Epidermal melanocyte (primary cell): Measurements from ENCODE around the gene UMAD1.
"Not testable (repeated sequence)": the region's sequence is repeated elsewhere in the genome, so short reads cannot be mapped to it uniquely, and the experiment has no call there.

Experiments
- DNase-seq: peaks from one replicate; pipeline ENCODE4 v3.0.0; 2011; ENCODE audit warnings: low spot score; ENCODE audit not compliant: insufficient read length

Gene UMAD1

DNA sequence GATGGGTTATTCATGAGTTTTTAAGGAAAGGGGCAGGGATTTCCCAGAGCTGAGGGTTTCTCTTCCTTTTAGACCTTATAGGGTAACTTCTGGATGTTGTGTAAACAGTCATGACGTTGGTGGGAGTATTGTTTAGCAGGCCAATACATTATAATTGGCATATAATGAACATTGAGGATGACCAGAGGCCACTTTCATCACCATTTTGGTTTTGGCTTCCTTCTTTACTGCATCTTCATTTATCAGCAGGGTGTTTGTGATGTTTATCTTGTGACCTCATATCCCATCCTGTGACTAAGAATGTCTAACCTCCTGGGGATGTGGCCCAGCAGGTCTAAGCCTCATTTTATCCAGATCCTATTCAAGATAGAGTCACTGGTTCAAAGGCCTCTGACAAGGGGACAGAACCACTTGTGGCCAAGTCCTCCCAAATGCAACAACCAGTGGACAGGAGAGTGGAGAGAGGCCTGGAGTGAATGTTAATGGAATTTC, 155.1 kb downstream of the UMAD1 start:
- no peak for DNase-seq

- DNase-seq = no peak
Observed at GRCh38 chr7:7798510-7798909, 158.0 kb downstream of the UMAD1 start.

- no peak for DNase-seq
Observed at GRCh38 chr7:7799138-7799537, 158.6 kb downstream of the UMAD1 start.

- DNase-seq = no peak
Observed at GRCh38 chr7:7802531-7802930, 162.0 kb downstream of the UMAD1 start.

- no peak for DNase-seq
Observed at GRCh38 chr7:7803715-7804178, 163.2 kb downstream of the UMAD1 start.

DNA sequence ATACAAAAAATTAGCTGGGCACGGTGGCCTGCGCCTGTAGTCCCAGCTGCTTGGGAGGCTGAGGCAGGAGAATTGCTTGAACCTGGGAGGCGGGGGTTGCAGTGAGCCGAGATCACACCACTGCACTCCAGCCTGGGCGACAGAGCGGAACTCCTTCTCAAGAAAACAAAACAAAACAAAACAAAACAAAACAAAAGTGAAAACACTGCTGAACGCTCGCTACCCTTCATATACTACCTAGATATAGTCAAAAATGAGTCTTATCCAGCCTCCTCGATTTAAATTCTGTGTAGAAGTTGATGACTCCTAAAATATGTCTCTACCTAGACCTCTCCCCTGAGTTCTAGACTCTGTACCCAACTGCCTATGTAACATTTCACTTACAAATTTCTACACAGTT, 164.3 kb downstream of the UMAD1 start:
- not testable (repeated sequence) for DNase-seq

GRCh38 chr7:7805511-7806153, 165.1 kb downstream of the UMAD1 start:
- DNase-seq = no peak

DNA sequence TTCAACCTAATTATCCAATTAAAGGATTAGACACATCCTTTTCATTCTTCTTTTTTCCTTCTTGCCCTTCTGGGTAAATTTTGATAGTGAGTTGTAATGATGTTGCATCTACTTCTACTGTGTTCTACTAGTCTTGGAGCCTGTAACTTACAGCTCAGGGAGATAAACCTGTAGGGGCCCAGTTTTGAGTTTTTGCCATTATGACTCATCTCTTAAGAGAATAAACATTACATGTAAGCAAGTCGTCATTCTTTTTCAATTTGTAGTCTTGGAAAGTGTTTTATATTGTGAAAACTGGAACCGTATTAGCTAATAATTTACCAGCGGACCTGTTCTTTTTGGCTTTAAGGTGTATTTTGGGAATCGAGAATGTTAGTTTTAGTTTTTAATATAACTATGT, 167.6 kb downstream of the UMAD1 start:
- DNase-seq = no peak

- no peak for DNase-seq
Observed at GRCh38 chr7:7808626-7809025, 168.1 kb downstream of the UMAD1 start.

DNA sequence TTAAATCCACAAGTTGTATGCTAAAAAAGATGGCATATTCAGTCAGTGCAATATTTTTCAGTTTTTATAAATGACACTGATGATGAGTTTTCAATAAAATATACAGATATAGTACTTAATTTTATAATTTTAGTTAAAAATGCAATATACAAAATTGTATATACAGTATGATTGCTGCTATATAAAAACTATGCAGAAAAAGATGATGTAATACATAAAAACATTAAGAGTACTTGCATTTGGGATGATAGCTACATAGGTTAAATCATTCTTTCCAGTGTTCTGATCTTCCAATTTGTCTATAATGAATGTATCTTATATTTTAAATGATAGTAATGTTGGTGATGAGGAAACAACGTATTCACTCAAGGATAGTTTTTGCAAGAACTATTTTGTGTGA, 169.8 kb downstream of the UMAD1 start:
- no peak for DNase-seq

DNA sequence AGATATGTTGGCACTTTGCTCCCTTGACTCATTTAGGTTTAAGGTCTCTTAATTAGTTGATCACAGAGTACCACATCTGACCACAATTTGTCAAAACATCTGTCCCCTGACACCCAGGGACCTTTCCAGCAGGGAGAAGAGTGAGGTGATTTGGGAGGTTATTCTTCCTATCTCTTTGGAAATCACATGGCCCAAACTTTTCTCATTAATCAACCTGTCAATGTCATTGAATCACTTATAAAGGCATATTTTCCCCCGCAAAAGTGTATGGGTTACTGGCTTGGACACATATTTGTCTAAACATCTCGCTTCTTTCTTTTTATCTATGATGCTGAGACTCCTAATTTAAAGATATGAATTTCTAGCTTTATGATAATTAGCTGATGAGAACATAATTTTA, 170.3 kb downstream of the UMAD1 start:
- DNase-seq = no peak

DNA sequence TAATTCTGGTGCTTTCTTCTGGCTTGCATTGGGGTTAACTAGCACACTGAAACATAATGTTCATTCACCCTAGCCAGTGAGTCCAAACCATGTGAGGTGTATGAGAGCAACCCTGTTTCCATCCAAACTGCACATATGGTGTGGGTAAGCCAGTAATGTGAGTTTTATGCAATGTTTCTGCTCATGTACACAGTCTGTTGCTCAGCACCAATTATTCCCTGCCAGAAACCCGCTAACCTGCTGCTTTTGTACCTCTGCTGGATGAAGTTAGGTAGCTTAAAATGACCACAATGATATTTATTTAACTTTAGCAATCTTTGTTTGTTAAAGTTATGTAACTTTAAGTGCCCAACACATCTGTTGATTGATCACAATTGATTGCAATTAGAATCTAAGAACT, 171.6 kb downstream of the UMAD1 start:
- no peak for DNase-seq

- no peak for DNase-seq
Observed at GRCh38 chr7:7815395-7815794, 174.8 kb downstream of the UMAD1 start.

GRCh38 chr7:7816084-7816483, 175.5 kb downstream of the UMAD1 start:
- no peak for DNase-seq

GRCh38 chr7:7816816-7817536, 176.4 kb downstream of the UMAD1 start:
- no peak for DNase-seq

DNA sequence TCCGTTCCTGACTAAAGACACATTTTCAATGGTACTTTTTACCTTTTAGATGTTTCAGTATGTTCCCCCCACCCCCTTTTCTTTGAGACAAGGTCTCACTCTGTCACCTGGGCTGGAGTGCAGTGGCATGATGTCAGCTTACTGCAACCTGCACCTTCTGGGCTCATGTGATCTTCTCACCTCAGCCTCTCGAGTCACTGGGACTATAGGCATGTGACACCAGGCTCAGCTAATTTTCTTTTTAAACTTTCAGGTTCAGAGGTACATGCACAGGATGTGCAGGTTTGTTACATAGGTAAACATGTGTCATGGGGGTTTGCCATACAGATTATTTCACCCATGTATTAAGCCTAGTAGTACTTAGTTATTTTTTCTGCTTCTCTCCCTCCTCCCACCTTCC, 177.2 kb downstream of the UMAD1 start:
- DNase-seq = no peak

- not testable (repeated sequence) for DNase-seq
Observed at GRCh38 chr7:7818179-7818578, 177.6 kb downstream of the UMAD1 start.

DNA sequence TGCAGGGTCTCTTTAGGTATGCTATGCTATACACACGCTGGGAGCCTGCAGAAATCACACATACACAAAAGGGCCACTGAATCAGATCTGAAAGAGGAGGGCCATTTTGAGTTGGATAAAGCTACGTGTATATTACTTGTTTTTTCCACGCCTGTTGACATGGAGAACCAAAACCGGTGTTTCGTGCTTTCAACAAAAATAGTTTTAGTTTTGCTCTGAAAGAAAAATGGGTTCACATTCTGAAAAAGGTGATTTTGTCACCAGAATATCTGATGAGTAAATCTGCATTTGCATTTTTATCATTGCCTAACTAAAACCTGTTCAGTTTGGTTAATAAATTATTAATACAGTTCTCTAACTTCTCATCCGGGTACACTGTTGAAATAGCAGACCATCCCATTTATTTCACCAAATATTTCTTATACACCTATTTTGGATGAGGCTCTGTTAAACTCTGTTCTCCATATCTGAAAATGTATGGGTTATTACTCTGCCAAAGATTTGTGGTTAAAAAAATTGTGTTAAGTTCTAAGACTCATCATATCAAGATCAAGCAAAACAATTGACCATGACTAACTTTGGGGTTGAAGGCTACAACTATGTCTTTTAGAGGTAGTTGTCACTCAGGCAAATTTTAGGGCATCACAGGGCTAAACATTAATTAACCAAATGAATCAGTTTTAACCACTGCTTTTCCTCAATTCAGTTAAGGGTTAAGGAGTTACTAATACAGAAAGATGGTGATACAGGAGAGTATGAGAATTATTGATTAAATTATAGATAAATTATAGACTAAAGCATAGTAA, 179.1 kb downstream of the UMAD1 start:
- no peak for DNase-seq

DNA sequence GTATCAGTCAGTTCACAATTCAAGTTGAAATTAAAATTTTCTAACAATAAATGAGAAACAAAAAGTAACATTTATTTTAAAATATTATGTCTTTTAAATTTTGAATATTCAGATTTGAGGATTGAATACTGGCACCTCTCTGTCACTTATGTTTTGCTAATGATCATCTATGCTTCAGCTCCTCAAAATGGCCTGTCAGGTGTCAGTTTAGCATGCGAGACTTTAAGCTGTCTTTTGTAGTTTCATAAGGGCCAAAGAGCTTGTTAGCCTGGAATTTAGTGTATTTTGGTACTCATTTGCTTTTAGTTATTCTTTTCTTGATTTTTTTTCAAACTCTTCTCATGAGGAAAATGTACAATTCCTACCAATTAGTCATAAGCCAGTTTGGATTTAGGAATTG, 179.9 kb downstream of the UMAD1 start:
- no peak for DNase-seq

DNA sequence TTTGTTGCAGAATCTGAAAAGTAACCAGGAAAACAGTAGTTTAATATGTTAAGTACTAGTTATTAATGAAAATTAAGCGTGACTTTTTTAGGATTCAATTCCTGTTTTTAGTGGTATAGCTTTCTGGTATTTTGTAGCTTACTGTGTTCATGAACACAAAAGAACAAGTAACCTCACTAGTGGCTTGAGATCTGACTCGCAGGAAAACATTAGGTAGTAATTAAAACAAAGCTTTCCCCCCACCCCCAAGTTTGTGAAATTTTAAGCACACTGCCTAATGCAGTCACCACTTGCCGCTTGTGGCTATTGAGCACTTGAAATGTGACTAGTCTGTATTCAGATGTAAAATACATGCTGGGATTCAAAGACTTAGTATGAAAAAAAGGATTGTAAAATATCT, 180.4 kb downstream of the UMAD1 start:
- DNase-seq = no peak

DNA sequence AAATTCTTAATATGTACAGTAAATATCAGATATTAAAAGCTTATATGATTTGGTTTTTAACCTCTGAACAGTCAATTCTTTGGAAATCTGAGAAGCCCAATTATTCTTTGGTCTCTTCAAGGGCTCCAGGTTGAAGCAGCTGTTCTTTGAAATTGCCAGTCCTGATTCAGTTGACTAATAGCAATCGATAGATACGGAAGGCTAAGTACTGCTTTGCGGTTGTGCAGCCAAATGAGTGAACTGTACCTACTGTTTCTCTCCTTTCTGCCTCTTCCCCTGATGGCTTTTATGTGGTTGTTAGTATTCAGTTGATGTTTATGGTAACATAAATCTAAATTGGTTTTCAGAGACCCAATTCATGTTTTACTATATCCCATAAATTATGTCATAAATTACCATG, 181.0 kb downstream of the UMAD1 start:
- no peak for DNase-seq

- DNase-seq = not testable (repeated sequence)
Observed at GRCh38 chr7:7825294-7825693, 184.7 kb downstream of the UMAD1 start.
